H9 (cell line): Measurements from ENCODE around the gene MAP3K5. TPM values are rescaled to one million over a fixed set of nuclear protein-coding genes. Genes with fewer than 3 reads are reported as not detected.

Experiments used
- DNase-seq: peaks from one replicate; pipeline ENCODE4 v3.0.0-alpha.2; 2017
- H2AFZ ChIP-seq: one replicate; pipeline ENCODE4 v1.6.1; 2013; ENCODE audit warnings: mild to moderate bottlenecking, low read length, control low read depth, moderate library complexity
- H2AK5ac ChIP-seq: 2 replicates; pipeline ENCODE4 v1.6.1; 2013; ENCODE audit warnings: low read length, control low read depth, mixed read lengths; ENCODE audit not compliant: insufficient read length
- H2BK120ac ChIP-seq: one replicate; pipeline ENCODE4 v1.6.1; 2013; ENCODE audit warnings: low read depth, mild to moderate bottlenecking, low read length, control low read depth, inconsistent platforms; ENCODE audit not compliant: poor library complexity, severe bottlenecking
- H2BK12ac ChIP-seq: 2 replicates; pipeline ENCODE4 v1.6.1; 2013; ENCODE audit warnings: low read length, control low read depth, mixed read lengths, low read depth; ENCODE audit not compliant: insufficient read length
- H2BK15ac ChIP-seq: 2 replicates; pipeline ENCODE4 v1.6.1; 2013; ENCODE audit warnings: low read depth, low read length, control low read depth
- H2BK20ac ChIP-seq: one replicate; pipeline ENCODE4 v1.6.1; 2013; ENCODE audit warnings: low read depth, mild to moderate bottlenecking, low read length, control low read depth, inconsistent platforms; ENCODE audit not compliant: poor library complexity, severe bottlenecking
- H2BK5ac ChIP-seq: 2 replicates; pipeline ENCODE4 v1.6.1; 2013; ENCODE audit warnings: low read length, control low read depth, mixed read lengths; ENCODE audit not compliant: insufficient read length
- H3K14ac ChIP-seq: 2 replicates; pipeline ENCODE4 v1.6.1; 2013; ENCODE audit warnings: low read length, control low read depth; ENCODE audit not compliant: insufficient read depth
- H3K18ac ChIP-seq: 2 replicates; pipeline ENCODE4 v1.6.1; 2013; ENCODE audit warnings: low read depth, mild to moderate bottlenecking, mixed read lengths, low read length, control low read depth; ENCODE audit not compliant: insufficient read length
- H3K23ac ChIP-seq: 2 replicates; pipeline ENCODE4 v1.6.1; 2013; ENCODE audit warnings: low read length, control low read depth, mixed read lengths, low read depth; ENCODE audit not compliant: insufficient read length
- H3K23me2 ChIP-seq: 2 replicates; pipeline ENCODE4 v1.6.1; 2013; ENCODE audit warnings: low read depth, mild to moderate bottlenecking, mixed read lengths, low read length, control low read depth; ENCODE audit not compliant: insufficient read length, poor library complexity, severe bottlenecking
- H3K27ac ChIP-seq: 2 replicates; pipeline ENCODE4 v1.5.1; 2013; ENCODE audit warnings: low read length, control low read depth, mixed read lengths, low read depth; ENCODE audit not compliant: insufficient read length
- H3K27me3 ChIP-seq: 2 replicates; pipeline ENCODE4 v1.6.1; 2013; ENCODE audit warnings: low read length, control low read depth, inconsistent platforms; ENCODE audit not compliant: insufficient read depth
- H3K4ac ChIP-seq: 2 replicates; pipeline ENCODE4 v1.6.1; 2013; ENCODE audit warnings: low read depth, mild to moderate bottlenecking, control low read depth, inconsistent platforms, low read length, moderate library complexity
- H3K4me1 ChIP-seq: 2 replicates; pipeline ENCODE4 v1.6.1; 2013; ENCODE audit warnings: low read length, control low read depth, inconsistent platforms; ENCODE audit not compliant: insufficient read depth
- H3K4me2 ChIP-seq: 2 replicates; pipeline ENCODE4 v1.6.1; 2013; ENCODE audit warnings: low read length, control low read depth, mixed read lengths; ENCODE audit not compliant: insufficient read length, insufficient read depth
- H3K56ac ChIP-seq: 2 replicates; pipeline ENCODE4 v1.6.1; 2013; ENCODE audit warnings: low read depth, mild to moderate bottlenecking, mixed read lengths, low read length, control low read depth; ENCODE audit not compliant: insufficient read length
- H3K79me1 ChIP-seq: 2 replicates; pipeline ENCODE4 v1.6.1; 2013; ENCODE audit warnings: low read depth, mild to moderate bottlenecking, moderate library complexity, low read length, control low read depth, inconsistent platforms; ENCODE audit not compliant: insufficient read depth, poor library complexity, severe bottlenecking
- H3K79me2 ChIP-seq: 2 replicates; pipeline ENCODE4 v1.6.1; 2013; ENCODE audit warnings: low read length, control low read depth, inconsistent platforms; ENCODE audit not compliant: insufficient read depth
- H3K9ac ChIP-seq: 2 replicates; pipeline ENCODE4 v1.6.1; 2013; ENCODE audit warnings: low read length, control low read depth, mixed read lengths; ENCODE audit not compliant: insufficient read length; ENCODE audit errors: extremely low read depth
- H3K9me3 ChIP-seq: one replicate; pipeline ENCODE4 v1.6.1; 2013; ENCODE audit warnings: low read depth, low read length, inconsistent platforms; ENCODE audit not compliant: control insufficient read depth
- H3T11ph ChIP-seq: one replicate; pipeline ENCODE4 v1.6.1; 2013; ENCODE audit warnings: mild to moderate bottlenecking, low read length, control low read depth, inconsistent platforms
- H4K20me1 ChIP-seq: one replicate; pipeline ENCODE4 v1.6.1; 2013; ENCODE audit not compliant: control insufficient read depth, insufficient read length, insufficient read depth
- H4K5ac ChIP-seq: 2 replicates; pipeline ENCODE4 v1.6.1; 2013; ENCODE audit warnings: low read depth, mild to moderate bottlenecking, mixed read lengths, low read length, control low read depth; ENCODE audit not compliant: insufficient read length
- H4K8ac ChIP-seq: replicated peaks from 2 replicates; pipeline ENCODE4 v1.6.1; 2013; ENCODE audit warnings: low read length, control low read depth, mixed read lengths, low read depth; ENCODE audit not compliant: insufficient read length
- H4K91ac ChIP-seq: 2 replicates; pipeline ENCODE4 v1.6.1; 2013; ENCODE audit warnings: low read depth, mild to moderate bottlenecking, moderate library complexity, mixed read lengths, low read length, control low read depth; ENCODE audit not compliant: insufficient read length
- H3K27ac Mint-ChIP-seq, 3 experiments: 2 replicates in 2 of 3; 3 replicates in 1 of 3; pipeline ENCODE4 v1.8.0; 2020 to 2021; ENCODE audit warnings: mixed read lengths in 3 of 3, mild to moderate bottlenecking in 1 of 3, moderate library complexity in 1 of 3
- H3K27me3 Mint-ChIP-seq: 2 replicates; pipeline ENCODE4 v1.8.0; 2021; ENCODE audit warnings: low read depth, mild to moderate bottlenecking, moderate library complexity, mixed read lengths
- H3K36me3 Mint-ChIP-seq, 3 experiments: 2 replicates in 2 of 3; 3 replicates in 1 of 3; pipeline ENCODE4 v1.8.0; 2020 to 2021; ENCODE audit warnings: low read depth in 3 of 3, mixed read lengths in 3 of 3; ENCODE audit not compliant: insufficient read depth in 1 of 3
- H3K4me1 Mint-ChIP-seq, 2 experiments: 2 replicates each; pipeline ENCODE4 v1.8.0; 2020; ENCODE audit warnings: mixed read lengths in 2 of 2
- H3K4me3 Mint-ChIP-seq, 2 experiments: 2 replicates in 1 of 2; 3 replicates in 1 of 2; pipeline ENCODE4 v1.8.0; 2020 to 2021; ENCODE audit warnings: mild to moderate bottlenecking in 2 of 2, mixed read lengths in 2 of 2, moderate library complexity in 1 of 2
- H3K9me3 Mint-ChIP-seq, 2 experiments: 2 replicates in 1 of 2; 3 replicates in 1 of 2; pipeline ENCODE4 v1.8.0; 2020; ENCODE audit warnings: mild to moderate bottlenecking in 2 of 2, mixed read lengths in 2 of 2, moderate library complexity in 1 of 2
- CTCF ChIP-seq: fragments of 200-600 bp; sonication (generic); conservative IDR thresholded peaks from 3 replicates; pipeline ENCODE4 v1.8.0; 2021; ENCODE audit warnings: antibody characterized with exemption, mild to moderate bottlenecking
- WGBS: extraction: QIAGEN DNeasy Blood & Tissue Kit; methylation state at CpG from one replicate; pipeline ENCODE4 v1.1.7; 2013; ENCODE audit warnings: missing lambda C conversion rate, low lambda C conversion rate, mixed read lengths; ENCODE audit not compliant: insufficient read length; ENCODE audit errors: extremely low coverage; 5-methylcytosine and 5-hydroxymethylcytosine counted together
- total RNA-seq: library from RNA; stranded (reverse); gene quantifications from 2 replicates; pipeline ENCODE4 v1.2.1, GENCODE V29; 2021

The MAP3K5 gene
- total RNA-seq, 1 experiment from 2014 or later, result 1.6 TPM

- Histone ChIP-seq H2BK12ac (no peak overlapping the region), H4K8ac (no peak overlapping the region), H3K23me2 (no peaks in the 10 kb centered on the region), H3K79me1 (no peaks in the 10 kb centered on the region), H4K5ac (no peak overlapping the region), H3K27me3 (no peaks in the 10 kb centered on the region), H2BK120ac (no peak overlapping the region), H2BK20ac (no peak overlapping the region), H3K14ac (no peak overlapping the region), H3K56ac (no peak overlapping the region), H3K4me2 (no peak overlapping the region), H3K4me1 (peaks cover 10% of the 10 kb centered on the region; the same call in 1 of the 2 replicates), H2BK5ac (no peak overlapping the region), H4K91ac (no peak overlapping the region), H3K23ac (no peak overlapping the region), H2BK15ac (no peak overlapping the region), H3K9ac (no peak overlapping the region), H2AK5ac (no peak overlapping the region), H3K27ac (no peak overlapping the region), H3K18ac (no peak overlapping the region), H3K9me3 (no peaks in the 10 kb centered on the region), H3K79me2 (no peaks in the 10 kb centered on the region), H3K4ac (no peak overlapping the region), H4K20me1 (no peaks in the 10 kb centered on the region), H3T11ph (no peak overlapping the region), H2AFZ (no peak overlapping the region)
- Mint-ChIP-seq H3K9me3 (no peaks in the 10 kb centered on the region), H3K4me1 (peaks cover 6 to 8% of the 10 kb centered on the region in 2 experiments; a peak in 3 of 4 replicates), H3K27ac (no peak overlapping the region; a peak in 1 of 7 replicates), H3K4me3 (no peak overlapping the region), H3K27me3 (no peaks in the 10 kb centered on the region), H3K36me3 (no peaks in the 10 kb centered on the region)
- peak; percentile 91 for TF ChIP-seq CTCF
- peak; percentile 92 for DNase-seq
- no CpG with 5 or more reads among the region's 5 CpGs for WGBS
Observed at GRCh38 chr6:136643850-136644596, 148.3 kb downstream of the MAP3K5 start.
